ENCODE measurements around the gene MSI2. TPM values are rescaled to one million over a fixed set of nuclear protein-coding genes. Genes with fewer than 3 reads are reported as not detected.

The MSI2 gene
- total RNA-seq, 1 donor = 23.2 TPM

- Histone ChIP-seq H3K4me1 (ENCODE audit: insufficient read depth, low read length) (no peaks in the 10 kb centered on the region), H3K4me2 (ENCODE audit: insufficient read depth, low read length) (no peak overlapping the region), H3K9me3 (ENCODE audit: low read depth, low read length) (no peaks in the 10 kb centered on the region), H3K36me3 (ENCODE audit: insufficient read depth, low read length) (no peaks in the 10 kb centered on the region), H3K4me3 (ENCODE audit: insufficient read depth, low read length) (no peak overlapping the region), H3K79me2 (ENCODE audit: insufficient read depth, low read length) (no peaks in the 10 kb centered on the region), H2AFZ (ENCODE audit: low read length) (no peak overlapping the region), H4K20me1 (ENCODE audit: insufficient read depth, low read length) (no peaks in the 10 kb centered on the region), H3K27ac (ENCODE audit: low read depth, low read length) (no peak overlapping the region), H3K27me3 (ENCODE audit: insufficient read depth, low read length) (no peaks in the 10 kb centered on the region)
- no peak for TF ChIP-seq CTCF (IDR thresholded peaks at IDR 0.05; ENCODE audit: extremely low read depth, low read depth, low read length)
- no peak for DNase-seq (ENCODE audit: insufficient read length, low spot score, missing footprints)
Observed at GRCh38 chr17:57305144-57305728, 48.9 kb downstream of the MSI2 start.

- H3K36me3 ChIP-seq (ENCODE audit: insufficient read depth, low read length) = no peaks in the 10 kb centered on the region
- no peak overlapping the region for H3K4me2 ChIP-seq (ENCODE audit: insufficient read depth, low read length)
- H3K4me1 ChIP-seq (ENCODE audit: insufficient read depth, low read length) = no peaks in the 10 kb centered on the region
- H3K4me3 ChIP-seq (ENCODE audit: insufficient read depth, low read length) = no peak overlapping the region
- no peak for TF ChIP-seq CTCF (IDR thresholded peaks at IDR 0.05; ENCODE audit: extremely low read depth, low read depth, low read length)
- H3K27me3 ChIP-seq (ENCODE audit: insufficient read depth, low read length) = no peaks in the 10 kb centered on the region
- H4K20me1 ChIP-seq (ENCODE audit: insufficient read depth, low read length) = no peaks in the 10 kb centered on the region
- no peak for DNase-seq (ENCODE audit: insufficient read length, low spot score, missing footprints)
- no peak overlapping the region for H2AFZ ChIP-seq (ENCODE audit: low read length)
- H3K9me3 ChIP-seq (ENCODE audit: low read depth, low read length) = no peaks in the 10 kb centered on the region
- H3K27ac ChIP-seq (ENCODE audit: low read depth, low read length) = no peak overlapping the region
- no peaks in the 10 kb centered on the region for H3K79me2 ChIP-seq (ENCODE audit: insufficient read depth, low read length)
Observed at GRCh38 chr17:57305908-57306504, 49.7 kb downstream of the MSI2 start.

DNA sequence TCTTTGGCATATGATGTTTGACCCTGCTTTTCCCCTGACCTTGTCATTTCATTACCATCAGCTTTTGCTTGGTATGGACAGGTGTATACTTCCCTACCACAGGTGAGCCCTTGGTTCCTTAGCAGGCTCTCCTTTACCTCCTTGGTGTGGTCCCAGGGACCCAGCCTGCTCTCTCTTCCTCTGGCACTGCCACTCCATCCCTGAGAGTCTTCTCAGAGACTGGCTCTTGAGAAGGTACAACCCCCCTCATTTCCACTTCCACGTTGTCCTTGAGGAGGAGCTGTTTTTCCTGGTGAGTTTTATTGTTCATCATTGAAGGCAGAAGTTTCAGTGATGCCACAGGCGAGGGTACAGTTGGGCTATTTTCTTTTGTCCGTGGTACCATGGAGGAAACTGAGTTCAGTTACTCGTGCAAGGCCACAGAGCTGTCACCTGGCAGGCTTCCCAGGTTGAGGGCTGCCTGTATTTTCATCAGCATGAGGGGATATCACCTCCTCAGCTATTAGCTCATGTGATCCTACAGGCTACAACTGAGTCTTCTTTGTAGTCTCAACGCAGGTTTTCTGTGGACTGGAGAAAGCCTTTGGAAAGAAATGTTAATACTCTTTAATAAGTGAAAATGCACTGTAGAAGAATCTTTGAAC, 52.3 kb downstream of the MSI2 start:
- Histone ChIP-seq H3K27me3 (ENCODE audit: insufficient read depth, low read length) (no peaks in the 10 kb centered on the region), H3K79me2 (ENCODE audit: insufficient read depth, low read length) (no peaks in the 10 kb centered on the region), H3K4me3 (ENCODE audit: insufficient read depth, low read length) (no peak overlapping the region), H3K27ac (ENCODE audit: low read depth, low read length) (no peak overlapping the region), H2AFZ (ENCODE audit: low read length) (no peak overlapping the region), H3K9me3 (ENCODE audit: low read depth, low read length) (no peaks in the 10 kb centered on the region), H4K20me1 (ENCODE audit: insufficient read depth, low read length) (no peaks in the 10 kb centered on the region), H3K36me3 (ENCODE audit: insufficient read depth, low read length) (no peaks in the 10 kb centered on the region), H3K4me1 (ENCODE audit: insufficient read depth, low read length) (no peaks in the 10 kb centered on the region), H3K4me2 (ENCODE audit: insufficient read depth, low read length) (no peak overlapping the region)
- TF ChIP-seq CTCF (IDR thresholded peaks at IDR 0.05; ENCODE audit: extremely low read depth, low read depth, low read length) = no peak
- DNase-seq (ENCODE audit: insufficient read length, low spot score, missing footprints) = no peak

GRCh38 chr17:57309479-57309878, 53.2 kb downstream of the MSI2 start:
- Histone ChIP-seq H3K4me3 (ENCODE audit: insufficient read depth, low read length) (no peak overlapping the region), H3K4me1 (ENCODE audit: insufficient read depth, low read length) (no peaks in the 10 kb centered on the region), H4K20me1 (ENCODE audit: insufficient read depth, low read length) (no peaks in the 10 kb centered on the region), H2AFZ (ENCODE audit: low read length) (no peak overlapping the region), H3K36me3 (ENCODE audit: insufficient read depth, low read length) (no peaks in the 10 kb centered on the region), H3K4me2 (ENCODE audit: insufficient read depth, low read length) (no peak overlapping the region), H3K27me3 (ENCODE audit: insufficient read depth, low read length) (no peaks in the 10 kb centered on the region), H3K79me2 (ENCODE audit: insufficient read depth, low read length) (no peaks in the 10 kb centered on the region), H3K27ac (ENCODE audit: low read depth, low read length) (no peak overlapping the region), H3K9me3 (ENCODE audit: low read depth, low read length) (no peaks in the 10 kb centered on the region)
- no peak for TF ChIP-seq CTCF (IDR thresholded peaks at IDR 0.05; ENCODE audit: extremely low read depth, low read depth, low read length)
- DNase-seq (ENCODE audit: insufficient read length, low spot score, missing footprints) = no peak
